A172 (cell line): ENCODE data around the gene STK32C. TPM values are rescaled to one million over a fixed set of nuclear protein-coding genes. Genes with fewer than 3 reads are reported as not detected.

Experiments used
- total RNA-seq: library from RNA; depleted of rRNA; stranded (reverse); fragments of >200 nt; shearing (Covaris generic); gene quantifications from 2 replicates; pipeline ENCODE4 v1.2.3, GENCODE V29; 2014; rRNA removed

STK32C gene
- total RNA-seq, 1 experiment from 2014 or later: 23.0 TPM

Other genes with a start within 250 kb of the STK32C start
- 0.26 and 0.64 TPM in 2 replicates for gene JAKMIP3, start 242.0 kb downstream of the STK32C start, total RNA-seq
- gene DPYSL4, start 121.0 kb downstream of the STK32C start, total RNA-seq: 16.2 and 18.4 TPM in 2 replicates
- 1.6 and 2.7 TPM in 2 replicates for gene LRRC27, start 24.2 kb upstream of the STK32C start, total RNA-seq
- 12.1 and 20.9 TPM in 2 replicates for gene PWWP2B, start 89.2 kb upstream of the STK32C start, total RNA-seq
- 13.1 and 15.7 TPM in 2 replicates for gene INPP5A, start 229.8 kb upstream of the STK32C start, total RNA-seq